Posterior cingulate gyrus (tissue), 11 donors: ENCODE results near the gene NLGN3.
A peak's percentile ranks its signal among the peaks of the same experiment; 100 is the strongest.
"Not testable (repeated sequence)": the region's sequence is repeated elsewhere in the genome, so short reads cannot be mapped to it uniquely, and the experiment has no call there.

Experiments used
- DNase-seq, 10 donors: peaks; one replicate each; pipeline versions ENCODE4 v3.0.0 to v3.0.0-alpha.2; 2020 to 2021; ENCODE audit warnings: mixed read lengths in 3 of 10
- intact Hi-C: fragments of 100-400 bp; cut with DNase I; formaldehyde crosslinking; loops from one replicate; pipeline ENCODE4 v1.15.1; 2023

NLGN3 gene

GRCh38 chrX:71167031-71167781 lies 22.6 kb downstream of the NLGN3 start:
- DNase-seq, result peak in 1 of 10 donors; percentile 83
- intact Hi-C loops, result no loop called here

DNA sequence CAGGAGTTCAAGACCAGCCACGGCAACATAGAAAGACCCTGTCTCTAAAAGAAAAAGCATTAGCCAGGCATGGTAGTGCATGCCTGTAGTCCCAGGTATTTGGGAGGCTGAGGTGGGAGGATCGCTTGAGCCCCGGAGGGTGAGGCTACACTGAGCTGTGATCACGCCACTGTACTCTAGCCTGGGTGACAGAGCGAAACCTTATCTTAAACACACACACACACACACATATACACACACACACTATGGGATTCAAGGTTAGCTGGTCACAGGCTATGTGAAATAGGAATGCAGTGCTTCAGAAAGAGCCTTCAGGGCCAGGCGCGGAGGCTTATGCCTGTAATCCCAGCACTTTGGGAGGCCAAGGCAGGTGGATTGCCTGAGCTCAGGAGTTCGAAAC lies 23.5 kb downstream of the NLGN3 start:
- intact Hi-C loops, result no loop called here
- DNase-seq, result peak in 1 of 10 donors; percentile 32

- intact Hi-C loops, result no loop called here
- DNase-seq, result peak in 1 of 10 donors; percentile 79
These were observed 24.9 kb downstream of the NLGN3 start for GRCh38 chrX:71169586-71169985.

DNA sequence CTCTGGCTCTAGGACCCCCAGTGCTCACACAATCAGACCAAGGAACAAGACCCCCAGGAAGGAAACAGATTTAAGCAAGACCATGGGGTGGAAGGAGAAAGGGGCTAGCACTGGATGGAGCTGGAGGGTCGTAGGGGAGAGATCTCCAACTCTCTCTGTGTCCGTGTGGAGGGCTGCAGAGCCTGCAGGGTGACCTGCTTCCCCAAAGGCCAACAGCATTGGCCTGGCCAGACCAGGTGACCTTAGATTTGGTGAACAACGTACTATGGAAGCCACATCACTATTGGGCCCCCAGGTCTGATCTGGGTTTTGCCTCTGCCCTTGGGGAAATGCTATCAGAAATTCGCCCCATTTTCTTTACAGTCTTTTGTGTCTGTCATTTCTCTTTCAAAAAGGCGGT lies 26.0 kb downstream of the NLGN3 start:
- DNase-seq, result no peak
- intact Hi-C loops, result no loop called here

- DNase-seq, result peak in 1 of 10 donors; percentile 57
- intact Hi-C loops, result no loop called here
These were observed 26.6 kb downstream of the NLGN3 start for GRCh38 chrX:71171110-71171801.

GRCh38 chrX:71173440-71173839 lies 28.8 kb downstream of the NLGN3 start:
- intact Hi-C loops, result no loop called here
- peak in 1 of 10 donors; percentile 34 for DNase-seq

- no peak for DNase-seq
- intact Hi-C loops, result loop anchor here (5.0 kb wide), 1 partner anchor 77 kb away; the partner anchor contains the start of gene FOXO4
These were observed 30.2 kb downstream of the NLGN3 start for GRCh38 chrX:71174795-71175194.

DNA sequence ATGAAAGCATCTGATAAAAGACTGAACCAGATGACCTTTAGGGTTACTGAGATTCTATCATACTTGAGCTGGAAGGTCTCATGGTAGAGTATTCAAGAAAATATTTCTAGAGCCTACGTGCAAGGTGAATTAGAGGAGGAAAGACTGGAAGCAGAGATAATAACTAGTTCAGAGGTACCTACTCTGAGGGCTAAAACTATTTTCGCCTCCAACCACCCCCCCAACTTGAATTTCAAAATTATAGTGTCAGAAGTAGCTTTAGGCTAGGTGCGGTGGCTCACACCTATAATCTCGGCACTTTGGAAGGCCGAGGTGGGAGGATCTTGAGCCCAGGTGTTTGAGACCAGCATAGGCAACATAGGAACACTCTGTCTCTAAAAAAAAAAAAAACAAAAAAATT lies 30.9 kb downstream of the NLGN3 start:
- intact Hi-C loops, result loop anchor here (5.0 kb wide), 1 partner anchor 78 kb away; the partner anchor contains the start of gene FOXO4
- DNase-seq, result no peak

DNA sequence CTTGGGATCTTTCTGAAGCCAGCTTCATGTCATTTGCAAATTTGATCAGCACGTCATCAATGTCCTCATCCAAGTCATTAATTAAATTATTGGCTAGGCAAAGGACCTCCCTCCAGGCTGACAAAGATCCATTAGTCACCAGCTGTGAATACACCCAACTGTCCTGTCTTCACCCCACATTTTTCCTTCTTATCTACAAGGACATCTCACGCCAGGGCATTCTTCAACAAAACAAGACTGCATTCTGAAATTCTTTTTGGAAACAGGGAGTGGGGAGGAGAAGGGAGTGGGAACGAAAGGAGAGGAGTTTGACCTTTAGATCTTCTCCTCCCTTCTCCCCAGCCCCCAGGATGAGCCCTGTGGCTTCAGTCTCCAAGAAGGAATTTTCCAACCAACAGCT lies 32.7 kb downstream of the NLGN3 start:
- DNase-seq, result no peak
- intact Hi-C loops, result loop anchor here (5.0 kb wide), 1 partner anchor 80 kb away; the partner anchor contains the start of gene FOXO4

- intact Hi-C loops, result loop anchor here (2.0 to 5.0 kb wide), 2 partner anchors 82 to 180 kb away; partner anchors contain the start of gene FOXO4
- DNase-seq, result peak in 6 of 10 donors; percentile 41 to 90 (median 52)
These were observed 34.3 kb downstream of the NLGN3 start for GRCh38 chrX:71178908-71179307.

DNA sequence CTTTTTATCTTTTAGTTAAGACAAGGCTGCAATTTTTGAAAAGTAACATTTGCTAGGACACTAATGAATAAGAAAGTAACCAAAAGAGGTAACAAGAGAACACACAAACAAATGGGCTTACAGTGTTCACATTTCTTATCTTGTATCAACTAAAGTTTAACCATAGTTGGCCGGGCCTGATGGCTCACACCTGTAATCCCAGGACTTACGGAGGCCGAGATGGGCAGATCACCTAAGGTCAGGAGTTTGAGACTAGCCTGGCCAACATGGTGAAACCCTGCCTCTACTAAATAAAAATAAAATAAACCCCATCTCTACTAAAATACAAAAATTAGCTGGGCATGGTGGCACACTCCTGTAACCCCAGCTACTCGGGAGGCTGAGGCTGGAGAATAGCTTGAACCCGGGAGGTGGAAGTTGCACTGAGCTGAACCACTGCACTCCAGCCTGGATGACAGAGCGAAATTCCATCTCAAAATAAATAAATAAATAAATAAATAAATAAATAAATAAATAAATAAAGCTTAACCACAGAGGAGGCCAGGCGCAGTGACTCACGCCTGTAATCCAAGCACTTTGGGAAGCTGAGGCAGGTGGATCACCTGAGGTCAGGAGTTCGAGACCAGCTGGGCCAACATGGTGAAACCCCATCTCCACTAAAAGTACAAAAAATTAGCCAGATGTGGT lies 36.1 kb downstream of the NLGN3 start:
- DNase-seq, result peak in 1 of 10 donors; percentile 40
- intact Hi-C loops, result not testable (repeated sequence)

- peak in 1 of 10 donors; percentile 70 for DNase-seq
- intact Hi-C loops, result no loop called here
These were observed 36.9 kb downstream of the NLGN3 start for GRCh38 chrX:71181558-71181909.

DNA sequence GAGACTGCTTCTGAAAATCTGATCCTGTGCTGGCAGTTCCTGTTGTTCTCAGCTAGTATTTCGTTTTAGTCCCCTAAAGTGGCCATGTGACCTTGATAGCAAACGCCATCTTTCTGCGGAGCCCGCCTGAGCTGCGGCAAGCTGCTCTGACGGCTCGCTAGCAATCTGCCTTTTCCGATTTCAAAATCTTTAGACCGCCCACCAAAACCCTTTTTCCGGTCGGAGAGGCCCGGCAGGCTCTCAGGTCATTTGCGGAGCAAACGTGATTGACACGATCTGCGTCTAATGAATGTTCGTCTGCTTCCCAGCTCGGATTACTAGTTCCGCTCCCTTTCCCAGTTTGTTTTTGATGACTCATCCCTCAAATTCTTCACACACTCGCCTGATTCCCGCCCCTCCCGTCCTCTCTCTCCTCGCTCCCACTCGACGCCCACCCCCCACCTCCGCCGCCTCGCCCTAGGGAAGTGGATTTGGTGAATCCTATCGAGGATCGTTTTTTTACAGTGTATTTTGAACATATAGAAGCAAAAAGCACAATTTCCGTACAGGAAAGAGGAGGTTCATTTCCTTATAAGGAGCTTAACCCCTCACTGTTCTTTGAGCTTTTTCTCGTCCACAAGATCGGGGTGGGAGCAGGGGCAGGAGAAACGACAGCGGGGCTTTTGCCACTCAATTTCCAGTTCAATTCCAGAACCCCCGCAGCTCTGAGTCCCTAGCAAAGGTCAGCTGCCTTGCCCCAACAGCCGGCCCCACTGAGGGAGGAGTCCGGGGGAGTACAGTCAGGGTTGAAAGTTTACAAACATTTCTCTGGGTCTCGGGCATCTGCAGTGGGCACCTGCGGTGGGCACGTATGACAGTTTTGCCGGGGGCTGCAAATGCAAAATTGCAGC lies 37.5 kb downstream of the NLGN3 start:
- intact Hi-C loops, result no loop called here
- DNase-seq, result peak; percentile 76 to 98 (median 84)

- DNase-seq, result no peak
- intact Hi-C loops, result no loop called here
These were observed 38.2 kb downstream of the NLGN3 start for GRCh38 chrX:71182871-71183270.

DNA sequence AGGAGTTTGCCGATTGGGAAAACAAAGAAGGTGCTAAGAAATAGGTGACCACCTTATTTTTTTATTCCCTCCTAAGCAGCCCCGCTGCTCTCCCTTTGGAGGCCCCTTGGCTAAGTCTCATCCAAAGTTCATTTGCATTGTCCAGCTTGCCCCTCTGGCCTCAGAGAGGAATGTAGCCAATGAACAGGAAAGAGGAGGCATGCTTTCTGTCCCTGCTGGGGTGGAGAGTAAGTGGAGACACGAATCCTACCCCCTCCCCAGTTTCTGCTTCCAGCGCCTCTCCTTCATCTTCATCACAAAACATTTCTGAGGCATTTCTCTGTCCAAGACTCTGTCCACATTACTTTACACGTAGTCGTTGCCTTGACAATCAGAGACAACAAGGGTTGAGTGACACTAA lies 38.7 kb downstream of the NLGN3 start:
- intact Hi-C loops, result no loop called here
- DNase-seq, result no peak

- intact Hi-C loops, result no loop called here
- no peak for DNase-seq
These were observed 39.5 kb downstream of the NLGN3 start for GRCh38 chrX:71184092-71184491.

DNA sequence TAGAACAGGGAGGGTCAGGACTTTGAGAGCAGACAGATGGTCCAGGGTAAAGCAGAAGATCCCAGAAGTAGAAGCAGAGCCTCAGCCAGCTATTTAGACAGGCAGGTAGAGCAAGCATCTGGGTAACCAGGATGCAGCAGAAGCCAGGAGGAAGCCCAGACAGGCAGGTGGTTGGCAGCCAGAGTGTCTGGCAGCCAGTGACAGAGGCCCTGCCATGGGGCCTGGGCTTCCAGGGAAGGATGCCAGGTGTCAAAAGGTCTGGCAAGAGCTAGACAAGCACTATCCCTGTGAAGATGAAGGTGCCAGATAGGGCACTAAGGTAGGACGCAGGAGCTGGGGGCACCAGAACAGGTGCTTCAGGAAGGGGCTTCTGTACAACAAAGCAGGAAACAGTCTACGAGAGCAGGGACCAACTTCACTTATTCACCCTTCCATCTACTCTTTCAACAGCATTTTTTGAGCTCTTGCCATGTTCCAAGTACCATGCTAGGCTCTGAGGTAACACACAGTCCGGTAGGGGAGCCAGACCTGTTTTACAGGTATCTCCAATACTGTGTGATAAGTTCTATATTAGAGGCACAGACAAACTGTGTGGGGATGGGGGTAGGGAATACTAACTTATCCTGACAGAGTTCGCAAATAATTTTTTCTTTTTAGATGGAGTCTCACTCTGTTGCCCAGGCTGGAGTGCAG lies 40.3 kb downstream of the NLGN3 start:
- intact Hi-C loops, result no loop called here
- no peak for DNase-seq

DNA sequence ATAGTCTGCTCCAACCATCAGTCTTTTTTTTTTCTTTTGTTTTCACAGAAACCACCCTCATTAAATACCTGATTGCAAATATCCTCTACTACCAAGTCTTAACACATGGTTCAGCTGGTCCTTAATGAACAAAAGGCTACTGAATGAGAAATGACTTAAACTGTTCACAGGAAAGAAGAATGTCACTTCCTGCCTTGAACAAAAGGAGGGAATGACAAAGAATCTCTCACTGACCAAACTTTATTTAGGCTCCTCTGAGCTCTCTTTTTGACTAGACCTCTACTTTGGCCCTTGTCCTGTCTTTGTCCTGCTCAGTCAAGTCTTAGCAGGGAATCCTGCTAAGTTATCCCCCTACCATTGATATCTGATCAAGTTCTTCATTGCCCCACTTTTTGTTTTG lies 46.6 kb downstream of the NLGN3 start:
- intact Hi-C loops, result no loop called here

GRCh38 chrX:71195964-71196649 lies 51.5 kb downstream of the NLGN3 start:
- no peak for DNase-seq
- intact Hi-C loops, result no loop called here

More for the DNA sequence above, 46.6 kb downstream of the NLGN3 start:
- DNase-seq, result no peak
